ENCODE measurements around the gene RASA1. TPM values are rescaled to one million over a fixed set of nuclear protein-coding genes. Genes with fewer than 3 reads are reported as not detected.
"Not testable (repeated sequence)": the region's sequence is repeated elsewhere in the genome, so short reads cannot be mapped to it uniquely, and the experiment has no call there.

RASA1 gene
- total and polyA plus RNA-seq, 2 experiments from 2014 or later, result 9.3 to 35.0 TPM

- TF ChIP-seq ZNF462 (CRISPR knock-in tag; IDR thresholded peaks at IDR 0.05) (no peak), EZH2 (IDR thresholded peaks at IDR 0.05; ENCODE audit: low read depth, unreplicated experiment) (no peak), NANOG (IDR thresholded peaks at IDR 0.05; ENCODE audit: borderline replicate concordance) (no peak), STAT1 (IDR thresholded peaks at IDR 0.05; ENCODE audit: unreplicated experiment) (no peak), ZNF114 (CRISPR knock-in tag; IDR thresholded peaks at IDR 0.05) (no peak), ZNF331 (CRISPR knock-in tag; IDR thresholded peaks at IDR 0.05; ENCODE audit: low read depth) (no peak), CREB1 (CRISPR knock-in tag; IDR thresholded peaks at IDR 0.05; ENCODE audit: low read depth) (no peak)
- TF ChIP-seq, protein P1, sequence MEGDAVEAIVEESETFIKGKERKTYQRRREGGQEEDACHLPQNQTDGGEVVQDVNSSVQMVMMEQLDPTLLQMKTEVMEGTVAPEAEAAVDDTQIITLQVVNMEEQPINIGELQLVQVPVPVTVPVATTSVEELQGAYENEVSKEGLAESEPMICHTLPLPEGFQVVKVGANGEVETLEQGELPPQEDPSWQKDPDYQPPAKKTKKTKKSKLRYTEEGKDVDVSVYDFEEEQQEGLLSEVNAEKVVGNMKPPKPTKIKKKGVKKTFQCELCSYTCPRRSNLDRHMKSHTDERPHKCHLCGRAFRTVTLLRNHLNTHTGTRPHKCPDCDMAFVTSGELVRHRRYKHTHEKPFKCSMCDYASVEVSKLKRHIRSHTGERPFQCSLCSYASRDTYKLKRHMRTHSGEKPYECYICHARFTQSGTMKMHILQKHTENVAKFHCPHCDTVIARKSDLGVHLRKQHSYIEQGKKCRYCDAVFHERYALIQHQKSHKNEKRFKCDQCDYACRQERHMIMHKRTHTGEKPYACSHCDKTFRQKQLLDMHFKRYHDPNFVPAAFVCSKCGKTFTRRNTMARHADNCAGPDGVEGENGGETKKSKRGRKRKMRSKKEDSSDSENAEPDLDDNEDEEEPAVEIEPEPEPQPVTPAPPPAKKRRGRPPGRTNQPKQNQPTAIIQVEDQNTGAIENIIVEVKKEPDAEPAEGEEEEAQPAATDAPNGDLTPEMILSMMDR (conservative IDR thresholded peaks at IDR 0.05; ENCODE audit: low read depth in 2 of 2), result no peak
These were observed 35.6 kb downstream of the RASA1 start (continued) for GRCh38 chr5:87303324-87303723.

DNA sequence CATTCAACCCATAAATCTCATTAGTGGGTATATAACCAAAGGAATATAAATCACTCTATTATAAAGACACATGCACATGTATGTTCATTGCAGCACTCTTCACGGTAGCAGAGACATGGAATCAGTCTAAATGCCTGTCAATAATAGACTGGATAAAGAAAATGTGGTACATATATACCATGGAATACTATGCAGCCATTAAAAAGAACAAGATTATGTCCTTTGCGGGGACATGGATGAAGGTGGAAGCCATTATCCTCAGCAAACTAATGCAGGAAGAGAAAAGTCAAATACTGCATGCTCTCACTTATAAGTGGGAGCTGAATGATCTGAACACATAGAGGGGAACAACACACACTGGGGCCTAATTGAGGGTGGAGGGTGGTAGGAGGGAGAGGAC is 38.4 kb downstream of the RASA1 start:
- H3K9me2 ChIP-seq (ENCODE audit: insufficient read depth); H2AFZ ChIP-seq; DNase-seq (ENCODE audit: low spot score); H3K36me3 ChIP-seq (ENCODE audit: insufficient read depth); H3K4me3 ChIP-seq; H3F3A ChIP-seq (replicated peaks; ENCODE audit: low read depth); H3K27me3 ChIP-seq (ENCODE audit: insufficient read depth); H3K27ac ChIP-seq (ENCODE audit: low read depth); H3K9me3 Mint-ChIP-seq; H3K27me3 Mint-ChIP-seq (ENCODE audit: insufficient read depth, low read depth, poor library complexity); H3K27ac Mint-ChIP-seq; H3K4me3 Mint-ChIP-seq; ATAC-seq; H3K4me2 ChIP-seq: not testable (repeated sequence)
- Mint-ChIP-seq H3K4me1 (peaks cover 28% of the 10 kb centered on the region), H3K36me3 (ENCODE audit: low read depth) (peaks cover 27% of the 10 kb centered on the region)
- Histone ChIP-seq H4K20me1 (replicated peaks; ENCODE audit: insufficient read depth) (peaks cover 20% of the 10 kb centered on the region; the same call in 1 of the 2 replicates), H3K79me2 (replicated peaks; ENCODE audit: insufficient read depth) (peaks cover 62% of the 10 kb centered on the region), H3K4me1 (ENCODE audit: insufficient read depth) (peaks cover 27% of the 10 kb centered on the region)
